ENCODE measurements around the gene CTXND1. TPM values are rescaled to one million over a fixed set of nuclear protein-coding genes. Genes with fewer than 3 reads are reported as not detected.
"Not testable (repeated sequence)": the region's sequence is repeated elsewhere in the genome, so short reads cannot be mapped to it uniquely, and the experiment has no call there.

The CTXND1 gene
- under 1 TPM in 1 of 3 donors, not detected in 2; 0.03 TPM for total RNA-seq

GRCh38 chr15:80252121-80252518 lies at the start of gene CTXND1:
Gene CTXND1 (minus strand): TSS chr15:80252213. CDS start chr15:80201949, 50,264 bp downstream.
- Mint-ChIP-seq H3K9me3 (no peaks in the 10 kb centered on the region), H3K4me3 (peak within 1 kb of the TSS; percentile 37), H3K4me1 (ENCODE audit: low read depth) (peaks cover 8% of the 10 kb centered on the region), H3K36me3 (ENCODE audit: insufficient read depth) (no peaks in the 10 kb centered on the region), H3K27me3 (ENCODE audit: low read depth) (peaks cover 55% of the 10 kb centered on the region)
- no peak for DNase-seq
- ATAC-seq: peak in 1 of 2 donors; percentile 57

- peaks cover 3% of the 10 kb centered on the region for H3K9me3 Mint-ChIP-seq
- ATAC-seq (no peak), DNase-seq (no peak)
- H3K27me3 Mint-ChIP-seq (ENCODE audit: low read depth): peaks cover 12% of the 10 kb centered on the region
- H3K36me3 Mint-ChIP-seq (ENCODE audit: insufficient read depth): no peaks in the 10 kb centered on the region
- no peak overlapping the region for H3K4me3 Mint-ChIP-seq
- H3K4me1 Mint-ChIP-seq (ENCODE audit: low read depth): no peaks in the 10 kb centered on the region
Observed at GRCh38 chr15:80301472-80301871, 49.5 kb upstream of the CTXND1 start.

- H3K4me3 Mint-ChIP-seq; H3K4me1 Mint-ChIP-seq (ENCODE audit: low read depth); ATAC-seq; DNase-seq; H3K36me3 Mint-ChIP-seq (ENCODE audit: insufficient read depth); H3K9me3 Mint-ChIP-seq: not testable (repeated sequence)
- H3K27me3 Mint-ChIP-seq (ENCODE audit: low read depth): peaks cover 14% of the 10 kb centered on the region
Observed at GRCh38 chr15:80295777-80296176, 43.8 kb upstream of the CTXND1 start.

- Mint-ChIP-seq H3K36me3 (ENCODE audit: insufficient read depth) (no peaks in the 10 kb centered on the region), H3K4me1 (ENCODE audit: low read depth) (peaks cover 8% of the 10 kb centered on the region), H3K27me3 (ENCODE audit: low read depth) (peaks cover 13% of the 10 kb centered on the region), H3K9me3 (no peaks in the 10 kb centered on the region), H3K4me3 (no peak overlapping the region)
- ATAC-seq: no peak
- no peak for DNase-seq
Observed at GRCh38 chr15:80292079-80292478, 40.1 kb upstream of the CTXND1 start.

- not testable (repeated sequence) for ATAC-seq; H3K9me3 Mint-ChIP-seq; DNase-seq; H3K36me3 Mint-ChIP-seq (ENCODE audit: insufficient read depth); H3K4me1 Mint-ChIP-seq (ENCODE audit: low read depth); H3K4me3 Mint-ChIP-seq
- H3K27me3 Mint-ChIP-seq (ENCODE audit: low read depth): peaks cover 17% of the 10 kb centered on the region
Observed at GRCh38 chr15:80290891-80291290, 38.9 kb upstream of the CTXND1 start.

GRCh38 chr15:80289528-80290495 lies 37.8 kb upstream of the CTXND1 start:
- DNase-seq (no peak), ATAC-seq (no peak)
- H3K4me3 Mint-ChIP-seq: peak overlapping the region; percentile 54
- peaks cover 8% of the 10 kb centered on the region for H3K4me1 Mint-ChIP-seq (ENCODE audit: low read depth)
- no peaks in the 10 kb centered on the region for H3K9me3 Mint-ChIP-seq
- H3K27me3 Mint-ChIP-seq (ENCODE audit: low read depth): peaks cover 18% of the 10 kb centered on the region
- H3K36me3 Mint-ChIP-seq (ENCODE audit: insufficient read depth): no peaks in the 10 kb centered on the region

- Mint-ChIP-seq H3K4me1 (ENCODE audit: low read depth) (peaks cover 8% of the 10 kb centered on the region), H3K4me3 (no peak overlapping the region), H3K27me3 (ENCODE audit: low read depth) (peaks cover 20% of the 10 kb centered on the region), H3K9me3 (no peaks in the 10 kb centered on the region), H3K36me3 (ENCODE audit: insufficient read depth) (no peaks in the 10 kb centered on the region)
- ATAC-seq (no peak), DNase-seq (no peak)
Observed at GRCh38 chr15:80288131-80288530, 36.1 kb upstream of the CTXND1 start.

GRCh38 chr15:80286055-80286454 lies 34.0 kb upstream of the CTXND1 start:
- Mint-ChIP-seq H3K4me3 (no peak overlapping the region), H3K27me3 (ENCODE audit: low read depth) (peaks cover 24% of the 10 kb centered on the region), H3K36me3 (ENCODE audit: insufficient read depth) (no peaks in the 10 kb centered on the region), H3K9me3 (no peaks in the 10 kb centered on the region), H3K4me1 (ENCODE audit: low read depth) (peaks cover 8% of the 10 kb centered on the region)
- ATAC-seq (no peak), DNase-seq (no peak)

GRCh38 chr15:80285379-80285778 lies 33.4 kb upstream of the CTXND1 start:
- no peak for ATAC-seq
- no peak for DNase-seq
- Mint-ChIP-seq H3K36me3 (ENCODE audit: insufficient read depth) (no peaks in the 10 kb centered on the region), H3K9me3 (no peaks in the 10 kb centered on the region), H3K4me1 (ENCODE audit: low read depth) (peaks cover 3% of the 10 kb centered on the region), H3K4me3 (no peak overlapping the region), H3K27me3 (ENCODE audit: low read depth) (peaks cover 26% of the 10 kb centered on the region)

GRCh38 chr15:80283531-80283930 lies 31.5 kb upstream of the CTXND1 start:
- no peaks in the 10 kb centered on the region for H3K36me3 Mint-ChIP-seq (ENCODE audit: insufficient read depth)
- DNase-seq (no peak), ATAC-seq (no peak)
- no peak overlapping the region for H3K4me3 Mint-ChIP-seq
- peaks cover 19% of the 10 kb centered on the region for H3K27me3 Mint-ChIP-seq (ENCODE audit: low read depth)
- H3K9me3 Mint-ChIP-seq: no peaks in the 10 kb centered on the region
- no peaks in the 10 kb centered on the region for H3K4me1 Mint-ChIP-seq (ENCODE audit: low read depth)

- no peak for DNase-seq
- Mint-ChIP-seq H3K36me3 (ENCODE audit: insufficient read depth) (no peaks in the 10 kb centered on the region), H3K4me3 (no peak overlapping the region), H3K9me3 (no peaks in the 10 kb centered on the region), H3K4me1 (ENCODE audit: low read depth) (no peaks in the 10 kb centered on the region), H3K27me3 (ENCODE audit: low read depth) (peaks cover 13% of the 10 kb centered on the region)
- ATAC-seq: no peak
Observed at GRCh38 chr15:80277147-80277546, 25.1 kb upstream of the CTXND1 start.

GRCh38 chr15:80275961-80276360 lies 23.9 kb upstream of the CTXND1 start:
- DNase-seq (no peak), ATAC-seq (no peak)
- no peaks in the 10 kb centered on the region for H3K4me1 Mint-ChIP-seq (ENCODE audit: low read depth)
- peaks cover 15% of the 10 kb centered on the region for H3K27me3 Mint-ChIP-seq (ENCODE audit: low read depth)
- no peaks in the 10 kb centered on the region for H3K9me3 Mint-ChIP-seq
- no peaks in the 10 kb centered on the region for H3K36me3 Mint-ChIP-seq (ENCODE audit: insufficient read depth)
- H3K4me3 Mint-ChIP-seq: no peak overlapping the region

GRCh38 chr15:80274996-80275395 lies 23.0 kb upstream of the CTXND1 start:
- Mint-ChIP-seq H3K27me3 (ENCODE audit: low read depth) (peaks cover 13% of the 10 kb centered on the region), H3K4me1 (ENCODE audit: low read depth) (no peaks in the 10 kb centered on the region), H3K36me3 (ENCODE audit: insufficient read depth) (no peaks in the 10 kb centered on the region), H3K9me3 (no peaks in the 10 kb centered on the region), H3K4me3 (no peak overlapping the region)
- DNase-seq (no peak), ATAC-seq (no peak)

GRCh38 chr15:80274554-80274953 lies 22.5 kb upstream of the CTXND1 start:
- Mint-ChIP-seq H3K27me3 (ENCODE audit: low read depth) (peaks cover 13% of the 10 kb centered on the region), H3K4me3 (no peak overlapping the region), H3K36me3 (ENCODE audit: insufficient read depth) (no peaks in the 10 kb centered on the region), H3K9me3 (no peaks in the 10 kb centered on the region), H3K4me1 (ENCODE audit: low read depth) (no peaks in the 10 kb centered on the region)
- DNase-seq: no peak
- no peak for ATAC-seq

- H3K4me3 Mint-ChIP-seq: no peak overlapping the region
- ATAC-seq (no peak), DNase-seq (no peak)
- H3K27me3 Mint-ChIP-seq (ENCODE audit: low read depth): peaks cover 13% of the 10 kb centered on the region
- H3K9me3 Mint-ChIP-seq: no peaks in the 10 kb centered on the region
- H3K4me1 Mint-ChIP-seq (ENCODE audit: low read depth): no peaks in the 10 kb centered on the region
- H3K36me3 Mint-ChIP-seq (ENCODE audit: insufficient read depth): no peaks in the 10 kb centered on the region
Observed at GRCh38 chr15:80272987-80273386, 21.0 kb upstream of the CTXND1 start.
